HCT116 (cell line): ENCODE measurements around the gene GCK.

Experiments
- CEBPB ChIP-seq: IDR thresholded peaks from 2 replicates; pipeline ENCODE4 v1.6.1; 2012; ENCODE audit warnings: low read depth
- POLR2AphosphoS5 ChIP-seq: IDR thresholded peaks from 2 replicates; pipeline ENCODE4 v1.6.1; 2011; ENCODE audit warnings: mild to moderate bottlenecking, low read depth, low read length, moderate library complexity

GRCh38 chr7:44195889-44196288 lies 6.7 kb upstream of the GCK start:
- TF ChIP-seq CEBPB (no peak), POLR2AphosphoS5 (no peak)
